ENCODE data around the gene FBXO42. TPM values are rescaled to one million over a fixed set of nuclear protein-coding genes. Genes with fewer than 3 reads are reported as not detected.

Gene FBXO42
- total and polyA plus RNA-seq, 2 of the 13 experiments (the other 11 are each of a cell fraction or from before 2014, with no cell fraction given), result 7.6 to 17.5 TPM

GRCh38 chr1:16237343-16237830 is 114.9 kb downstream of the FBXO42 start (continued):
- TF ChIP-seq HMGXB3 (CRISPR knock-in tag; IDR thresholded peaks at IDR 0.05; ENCODE audit: borderline replicate concordance) (no peak), ZSCAN31 (CRISPR knock-in tag; IDR thresholded peaks at IDR 0.05; ENCODE audit: low read depth) (no peak), NPAS2 (CRISPR knock-in tag; IDR thresholded peaks at IDR 0.05; ENCODE audit: borderline replicate concordance) (no peak), ZBTB33 (CRISPR knock-in tag; IDR thresholded peaks at IDR 0.05) (no peak), HBP1 (CRISPR knock-in tag; IDR thresholded peaks at IDR 0.05; ENCODE audit: low read depth) (0 out of 2 replicates have a peak, but pooled peaks have one; percentile 18), ZNF317 (CRISPR knock-in tag; IDR thresholded peaks at IDR 0.05) (no peak), KLF12 (CRISPR knock-in tag; IDR thresholded peaks at IDR 0.05; ENCODE audit: borderline replicate concordance) (no peak), POLR2AphosphoS2 (IDR thresholded peaks at IDR 0.05; ENCODE audit: low read depth, low read length) (no peak), TBP (CRISPR knock-in tag; IDR thresholded peaks at IDR 0.05) (no peak), SMAD3 (CRISPR knock-in tag; IDR thresholded peaks at IDR 0.05) (no peak), HMG20B (CRISPR knock-in tag; conservative IDR thresholded peaks at IDR 0.05) (no peak), PHF21A (CRISPR knock-in tag; IDR thresholded peaks at IDR 0.05) (no peak), TCF7L2 (IDR thresholded peaks at IDR 0.05; ENCODE audit: low read depth, low read length) (no peak), ZNF503 (CRISPR knock-in tag; IDR thresholded peaks at IDR 0.05) (no peak), SRSF1 (optimal IDR thresholded peaks at IDR 0.05; ENCODE audit: low read depth, low read length) (no peak), SOX13 (IDR thresholded peaks at IDR 0.05) (no peak), SOX13 (CRISPR knock-in tag; conservative IDR thresholded peaks at IDR 0.05 in 1 of 2, IDR thresholded peaks at IDR 0.05 in 1 of 2) (no peak), CCDC6 (CRISPR knock-in tag; IDR thresholded peaks at IDR 0.05) (no peak), NBN (conservative IDR thresholded peaks at IDR 0.05) (no peak), SP4 (CRISPR knock-in tag; IDR thresholded peaks at IDR 0.05) (no peak), ZNF264 (CRISPR knock-in tag; IDR thresholded peaks at IDR 0.05) (no peak), GTF3A (CRISPR knock-in tag; conservative IDR thresholded peaks at IDR 0.05) (no peak), ZNF558 (CRISPR knock-in tag; IDR thresholded peaks at IDR 0.05; ENCODE audit: borderline replicate concordance) (0 out of 2 replicates have a peak, but pooled peaks have one; percentile 39)
